ENCODE data around the gene EMC6. TPM values are rescaled to one million over a fixed set of nuclear protein-coding genes. Genes with fewer than 3 reads are reported as not detected.
A peak's percentile ranks its signal among the peaks of the same experiment; 100 is the strongest.

Gene EMC6
- polyA plus RNA-seq, 3 donors from 2014 or later = 104 to 137 (median 135) TPM

DNA sequence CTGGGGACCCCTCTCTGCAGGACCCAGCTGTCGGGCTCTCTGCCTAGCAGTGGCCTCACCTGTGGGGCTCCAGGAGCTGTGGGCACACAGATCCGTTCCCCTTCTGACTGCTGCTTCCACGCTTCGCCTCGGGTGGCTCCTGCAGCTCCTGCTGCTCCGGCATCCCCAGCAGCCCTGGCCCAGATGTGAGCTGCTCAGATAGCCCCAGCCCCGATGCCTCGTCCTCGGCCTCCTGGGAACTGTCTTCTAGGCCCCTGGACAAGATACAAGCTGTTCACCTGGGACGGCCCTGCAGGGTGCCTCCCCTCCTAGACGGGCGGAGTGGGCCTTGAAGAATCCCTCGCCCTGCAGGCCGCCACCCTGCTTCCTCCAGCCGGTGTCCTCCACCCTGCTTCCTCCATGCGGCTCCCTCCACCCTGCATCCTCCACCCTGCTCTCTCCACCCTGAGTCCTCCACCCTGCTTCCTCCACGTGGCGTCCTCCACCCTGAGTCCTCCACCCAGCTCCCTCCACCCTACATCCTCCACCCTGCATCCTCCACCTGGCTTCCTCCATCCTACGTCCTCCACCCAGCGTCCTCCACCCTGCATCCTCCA, 11.0 kb downstream of the EMC6 start:
- H3K4me3 Mint-ChIP-seq = no peak overlapping the region
- H3K27me3 Mint-ChIP-seq (ENCODE audit: low read depth in 3 of 3) = peaks cover 2 to 5% (median 3%) of the 10 kb centered on the region in 3 donors
- no peaks in the 10 kb centered on the region for H3K36me3 Mint-ChIP-seq
- H3K27ac Mint-ChIP-seq = no peak overlapping the region
- H3K9me3 Mint-ChIP-seq = no peaks in the 10 kb centered on the region
- peaks cover 9 to 16% of the 10 kb centered on the region in 2 donors for H3K4me1 Mint-ChIP-seq
- DNase-seq = no peak

- H3K4me1 Mint-ChIP-seq = peaks cover 9 to 16% of the 10 kb centered on the region in 2 donors
- H3K27me3 Mint-ChIP-seq (ENCODE audit: low read depth in 3 of 3) = peaks cover 0 to 3% (median 3%) of the 10 kb centered on the region in 3 donors
- DNase-seq = no peak
- H3K36me3 Mint-ChIP-seq = no peaks in the 10 kb centered on the region
- H3K9me3 Mint-ChIP-seq = no peaks in the 10 kb centered on the region
- no peak overlapping the region for H3K4me3 Mint-ChIP-seq
- H3K27ac Mint-ChIP-seq = no peak overlapping the region
These were observed 12.4 kb downstream of the EMC6 start for GRCh38 chr17:3681057-3681456.

DNA sequence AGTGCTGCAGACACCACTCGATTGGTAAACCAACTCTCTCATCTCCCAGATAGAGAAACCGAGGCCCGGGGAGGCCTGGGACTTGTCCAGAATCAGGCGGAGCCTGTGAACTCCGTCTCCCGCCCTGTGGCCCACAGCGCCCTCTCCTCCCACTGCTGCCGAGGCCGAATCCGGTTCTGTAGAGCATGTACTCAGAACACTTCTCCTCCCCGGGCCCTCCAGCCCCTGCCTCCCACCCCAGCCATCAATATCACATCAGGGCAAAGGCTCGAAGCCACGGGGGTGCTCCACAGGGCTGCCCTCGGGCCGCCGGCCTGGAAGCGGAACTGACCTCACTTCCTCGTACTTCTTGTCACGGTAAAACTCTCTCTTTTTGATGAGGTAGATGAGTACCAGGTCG, 13.0 kb downstream of the EMC6 start:
- Mint-ChIP-seq H3K27ac (no peak overlapping the region), H3K9me3 (no peaks in the 10 kb centered on the region), H3K27me3 (ENCODE audit: low read depth in 3 of 3) (peaks cover 0 to 3% (median 3%) of the 10 kb centered on the region in 3 donors), H3K36me3 (no peaks in the 10 kb centered on the region), H3K4me3 (no peak overlapping the region), H3K4me1 (peaks cover 9 to 16% of the 10 kb centered on the region in 2 donors)
- no peak for DNase-seq

DNA sequence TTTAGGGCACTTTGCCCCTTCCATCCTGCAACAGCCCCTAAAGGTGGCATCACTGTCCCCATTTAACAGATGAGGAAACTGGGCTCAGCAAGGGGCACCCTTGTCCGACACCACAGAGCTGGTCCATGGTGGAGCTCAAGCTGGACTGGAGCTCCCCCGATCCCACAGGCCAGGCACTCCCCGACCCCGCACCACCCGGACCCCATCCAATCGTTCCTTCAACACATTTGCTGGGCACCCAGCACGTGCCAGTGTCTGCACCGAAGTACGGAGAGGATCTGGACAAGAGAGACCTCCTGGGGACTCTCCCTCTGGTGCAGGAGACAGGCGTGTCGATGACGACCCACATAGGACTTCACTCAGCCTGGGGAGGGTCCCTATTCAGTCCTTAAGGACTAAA, 13.4 kb downstream of the EMC6 start:
- Mint-ChIP-seq H3K27me3 (ENCODE audit: low read depth in 3 of 3) (peaks cover 0 to 3% (median 3%) of the 10 kb centered on the region in 3 donors), H3K4me3 (no peak overlapping the region), H3K9me3 (no peaks in the 10 kb centered on the region), H3K27ac (no peak overlapping the region), H3K36me3 (no peaks in the 10 kb centered on the region), H3K4me1 (peaks cover 9 to 16% of the 10 kb centered on the region in 2 donors)
- no peak for DNase-seq

DNA sequence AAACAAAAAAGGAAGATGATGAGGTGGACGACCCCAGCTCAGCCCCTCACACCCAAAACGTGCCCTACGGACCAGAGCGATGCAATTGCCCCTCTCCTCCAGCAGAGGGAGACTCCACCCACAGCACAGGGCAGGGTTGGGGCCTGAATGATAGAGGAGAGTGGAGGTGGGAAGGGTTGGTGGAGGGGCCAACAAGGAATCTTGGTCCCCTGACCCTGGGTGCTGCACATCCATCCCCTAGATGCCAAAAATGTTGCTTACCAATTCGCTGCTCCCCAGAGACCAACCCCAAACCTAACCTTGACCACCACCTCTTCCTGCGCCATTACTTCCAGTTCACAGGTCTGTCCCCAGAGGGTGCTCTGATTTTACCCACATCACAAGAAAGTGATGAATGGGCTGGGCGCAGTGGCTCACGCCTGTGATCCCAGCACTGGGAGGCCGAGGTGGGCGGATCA, 14.5 kb downstream of the EMC6 start:
- DNase-seq = peak; percentile 62 to 64 (median 63)
- H3K27me3 Mint-ChIP-seq (ENCODE audit: low read depth in 3 of 3) = peaks cover 0 to 3% (median 0%) of the 10 kb centered on the region in 3 donors
- no peaks in the 10 kb centered on the region for H3K9me3 Mint-ChIP-seq
- H3K36me3 Mint-ChIP-seq = no peaks in the 10 kb centered on the region
- H3K4me3 Mint-ChIP-seq = peak overlapping the region in 1 of 5 donors; percentile 30
- peak overlapping the region in 3 of 6 donors; percentile 28 to 75 (median 62) for H3K27ac Mint-ChIP-seq
- H3K4me1 Mint-ChIP-seq = peaks cover 9 to 16% of the 10 kb centered on the region in 2 donors

GRCh38 chr17:3685174-3685573, 16.6 kb downstream of the EMC6 start:
- peaks cover 0 to 4% (median 4%) of the 10 kb centered on the region in 3 donors for H3K36me3 Mint-ChIP-seq
- no peak for DNase-seq
- no peak overlapping the region for H3K4me3 Mint-ChIP-seq
- no peaks in the 10 kb centered on the region for H3K9me3 Mint-ChIP-seq
- peaks cover 0 to 5% (median 0%) of the 10 kb centered on the region in 3 donors for H3K27me3 Mint-ChIP-seq (ENCODE audit: low read depth in 3 of 3)
- H3K4me1 Mint-ChIP-seq = peaks cover 9 to 16% of the 10 kb centered on the region in 2 donors
- no peak overlapping the region for H3K27ac Mint-ChIP-seq

- Mint-ChIP-seq H3K27ac (no peak overlapping the region), H3K4me3 (no peak overlapping the region), H3K27me3 (ENCODE audit: low read depth in 3 of 3) (peaks cover 0 to 3% (median 1%) of the 10 kb centered on the region in 3 donors), H3K9me3 (no peaks in the 10 kb centered on the region), H3K36me3 (peaks cover 4% of the 10 kb centered on the region in 3 donors), H3K4me1 (peaks cover 4 to 13% of the 10 kb centered on the region in 2 donors)
- no peak for DNase-seq
These were observed 19.5 kb downstream of the EMC6 start for GRCh38 chr17:3688027-3688553.

- peaks cover 2 to 6% (median 3%) of the 10 kb centered on the region in 3 donors for H3K27me3 Mint-ChIP-seq (ENCODE audit: low read depth in 3 of 3)
- no peak overlapping the region for H3K4me3 Mint-ChIP-seq
- peaks cover 7 to 16% of the 10 kb centered on the region in 2 donors for H3K4me1 Mint-ChIP-seq
- no peak for DNase-seq
- peaks cover 4% of the 10 kb centered on the region in 3 donors for H3K36me3 Mint-ChIP-seq
- H3K27ac Mint-ChIP-seq = no peak overlapping the region
- no peaks in the 10 kb centered on the region for H3K9me3 Mint-ChIP-seq
These were observed 20.2 kb downstream of the EMC6 start for GRCh38 chr17:3688852-3689261.

GRCh38 chr17:3689262-3690093, 20.9 kb downstream of the EMC6 start:
- no peak for DNase-seq
- Mint-ChIP-seq H3K4me3 (no peak overlapping the region), H3K27me3 (ENCODE audit: low read depth in 3 of 3) (peaks cover 4 to 7% (median 5%) of the 10 kb centered on the region in 3 donors), H3K4me1 (peaks cover 13 to 22% of the 10 kb centered on the region in 2 donors), H3K27ac (peak overlapping the region in 2 of 6 donors; percentile 35 to 77), H3K36me3 (peaks cover 4% of the 10 kb centered on the region in 3 donors), H3K9me3 (no peaks in the 10 kb centered on the region)

DNA sequence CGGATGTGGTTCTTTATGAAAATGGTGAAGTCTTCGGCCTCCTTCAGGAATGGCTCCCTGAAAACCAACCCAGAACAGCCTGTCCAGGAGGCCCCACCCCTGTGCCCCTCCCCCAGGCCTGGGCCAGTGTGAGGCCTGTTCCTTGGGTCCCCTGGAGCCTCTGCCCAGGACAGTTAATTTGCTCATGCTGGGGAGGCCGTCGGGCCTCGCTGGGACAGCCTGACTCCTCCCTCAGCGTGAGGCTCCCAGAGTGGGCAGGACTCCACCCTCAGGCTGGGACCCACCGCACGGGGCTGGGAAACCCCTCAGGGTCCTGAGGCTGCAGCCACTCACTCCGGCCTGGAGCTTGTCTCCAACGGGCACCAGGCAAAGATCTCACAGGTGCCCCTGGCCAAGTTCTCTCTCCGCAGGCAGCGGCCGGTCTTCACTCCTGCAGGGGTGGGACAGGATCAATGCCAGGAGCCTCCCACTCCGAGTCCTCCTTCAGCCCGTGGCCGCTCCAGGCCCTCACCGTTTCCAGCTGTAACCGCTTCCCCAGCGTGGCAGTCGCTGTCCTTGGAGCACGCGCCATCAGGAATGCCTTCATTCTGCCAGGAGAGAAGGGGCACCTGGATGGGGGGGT, 21.6 kb downstream of the EMC6 start:
- no peak overlapping the region for H3K27ac Mint-ChIP-seq
- H3K27me3 Mint-ChIP-seq (ENCODE audit: low read depth in 3 of 3) = peaks cover 4 to 7% (median 5%) of the 10 kb centered on the region in 3 donors
- peaks cover 4% of the 10 kb centered on the region in 3 donors for H3K36me3 Mint-ChIP-seq
- no peak overlapping the region for H3K4me3 Mint-ChIP-seq
- no peak for DNase-seq
- H3K4me1 Mint-ChIP-seq = peaks cover 20 to 27% of the 10 kb centered on the region in 2 donors
- H3K9me3 Mint-ChIP-seq = no peaks in the 10 kb centered on the region

GRCh38 chr17:3691617-3692067, 23.0 kb downstream of the EMC6 start:
- peaks cover 28 to 32% of the 10 kb centered on the region in 2 donors for H3K4me1 Mint-ChIP-seq
- DNase-seq = no peak
- no peak overlapping the region for H3K4me3 Mint-ChIP-seq
- H3K27ac Mint-ChIP-seq = no peak overlapping the region
- H3K9me3 Mint-ChIP-seq = no peaks in the 10 kb centered on the region
- peaks cover 4% of the 10 kb centered on the region in 3 donors for H3K36me3 Mint-ChIP-seq
- H3K27me3 Mint-ChIP-seq (ENCODE audit: low read depth in 3 of 3) = peaks cover 5 to 9% (median 6%) of the 10 kb centered on the region in 3 donors

GRCh38 chr17:3692346-3692745, 23.7 kb downstream of the EMC6 start:
- Mint-ChIP-seq H3K27ac (no peak overlapping the region), H3K27me3 (ENCODE audit: low read depth in 3 of 3) (peaks cover 5 to 9% (median 6%) of the 10 kb centered on the region in 3 donors), H3K4me1 (peaks cover 30 to 32% of the 10 kb centered on the region in 2 donors), H3K9me3 (no peaks in the 10 kb centered on the region), H3K36me3 (peaks cover 4% of the 10 kb centered on the region in 3 donors), H3K4me3 (no peak overlapping the region)
- DNase-seq = no peak

GRCh38 chr17:3693141-3693540, 24.5 kb downstream of the EMC6 start:
- Mint-ChIP-seq H3K4me1 (peaks cover 32 to 33% of the 10 kb centered on the region in 2 donors), H3K4me3 (peak overlapping the region in 2 of 5 donors; percentile 18 to 56), H3K36me3 (peaks cover 4% of the 10 kb centered on the region in 3 donors), H3K9me3 (no peaks in the 10 kb centered on the region), H3K27ac (no peak overlapping the region), H3K27me3 (ENCODE audit: low read depth in 3 of 3) (peaks cover 5 to 9% (median 6%) of the 10 kb centered on the region in 3 donors)
- DNase-seq = no peak
